IPS DF 6.9 (cell line): Measurements from ENCODE around the gene HOXA9.

Experiments
- DNase-seq: peaks from one replicate; pipeline ENCODE4 v3.0.0-alpha.2; 2013; ENCODE audit warnings: low read depth, low spot score
- H3K27ac ChIP-seq: one replicate; pipeline ENCODE4 v1.5.1; 2013; ENCODE audit warnings: low read length, control low read depth
- H3K27me3 ChIP-seq: 2 replicates; pipeline ENCODE4 v1.6.1; 2013; ENCODE audit warnings: mild to moderate bottlenecking, low read length; ENCODE audit not compliant: control insufficient read depth, insufficient read depth
- H3K36me3 ChIP-seq: 2 replicates; pipeline ENCODE4 v1.6.1; 2013; ENCODE audit warnings: low read length; ENCODE audit not compliant: control insufficient read depth, insufficient read depth
- H3K4me1 ChIP-seq: 2 replicates; pipeline ENCODE4 v1.6.1; 2013; ENCODE audit warnings: low read length; ENCODE audit not compliant: control insufficient read depth, insufficient read depth
- H3K4me3 ChIP-seq: 2 replicates; pipeline ENCODE4 v1.5.1; 2013; ENCODE audit warnings: mild to moderate bottlenecking, low read length
- H3K9me3 ChIP-seq: 2 replicates; pipeline ENCODE4 v1.6.1; 2013; ENCODE audit warnings: low read length, inconsistent platforms; ENCODE audit not compliant: control insufficient read depth, insufficient read depth
- WGBS: extraction: QIAGEN DNeasy Blood & Tissue Kit; methylation state at CpG from one replicate; pipeline ENCODE4 v1.1.7; 2013; ENCODE audit warnings: mixed read lengths, missing lambda C conversion rate; ENCODE audit not compliant: insufficient read length, insufficient coverage; 5-methylcytosine and 5-hydroxymethylcytosine counted together

The HOXA9 gene

DNA sequence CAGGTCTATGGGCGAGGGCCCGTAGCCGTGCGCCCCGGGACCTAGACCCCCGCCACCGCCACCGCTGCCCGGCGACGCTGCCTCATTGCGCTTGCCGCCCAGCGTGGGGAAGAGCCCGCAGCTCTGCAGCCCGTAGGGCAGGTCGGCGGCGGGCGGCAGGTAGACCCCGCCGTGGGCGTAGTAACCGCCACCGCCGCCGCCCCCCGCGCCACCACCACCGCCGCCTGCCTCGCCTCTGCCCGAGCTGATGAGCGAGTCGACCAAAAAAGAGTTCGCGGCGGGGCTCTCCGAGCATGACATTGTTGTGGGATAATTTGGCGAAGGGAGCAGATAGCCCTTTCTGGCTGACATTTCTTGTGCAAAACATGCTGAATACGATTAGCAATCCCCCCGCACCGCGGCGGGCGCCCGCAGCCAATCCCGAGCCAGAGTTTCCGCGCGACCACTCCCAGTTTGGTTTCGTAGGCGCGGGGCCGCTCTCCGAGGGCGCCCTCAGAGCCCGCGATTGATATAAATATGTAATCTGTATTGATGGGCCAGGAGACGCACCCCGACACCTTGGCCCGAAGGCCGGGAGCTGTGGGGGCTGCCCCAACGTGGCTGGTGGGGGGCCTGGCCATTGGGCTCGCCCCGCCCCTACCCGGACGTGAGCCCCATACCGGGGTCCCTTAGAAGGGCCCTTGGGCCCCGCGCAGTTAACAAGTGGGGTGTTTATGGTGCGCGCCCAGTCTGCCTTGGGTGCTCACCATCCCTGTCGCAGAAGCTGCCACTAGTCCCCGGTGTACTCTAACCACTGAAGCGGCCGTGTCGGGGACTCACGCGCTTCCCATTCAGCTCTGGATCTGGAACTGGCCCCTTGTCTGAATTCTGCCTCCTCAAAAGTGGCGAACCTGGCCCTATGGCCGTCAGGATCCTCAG is 8.9 kb upstream of the HOXA9 start, which contains the start of gene HOXA10:
HOXA10 (minus strand) TSS at position 365 of the 918 bp plus-strand sequence; CDS start at position 351, 14 bp downstream.
- no peak within 1 kb of the TSS for H3K27ac ChIP-seq
- H3K4me3 ChIP-seq = no peak within 1 kb of the TSS; the same call in 1 of the 2 replicates
- H3K4me1 ChIP-seq = peaks cover 4% of the 10 kb centered on the region; the same call in 1 of the 2 replicates
- no peak for DNase-seq
- WGBS = no CpG with 5 or more reads among the region's 82 CpGs
- peaks cover 92% of the 10 kb centered on the region for H3K27me3 ChIP-seq
- H3K36me3 ChIP-seq = no peaks in the 10 kb centered on the region
- H3K9me3 ChIP-seq = no peaks in the 10 kb centered on the region

DNA sequence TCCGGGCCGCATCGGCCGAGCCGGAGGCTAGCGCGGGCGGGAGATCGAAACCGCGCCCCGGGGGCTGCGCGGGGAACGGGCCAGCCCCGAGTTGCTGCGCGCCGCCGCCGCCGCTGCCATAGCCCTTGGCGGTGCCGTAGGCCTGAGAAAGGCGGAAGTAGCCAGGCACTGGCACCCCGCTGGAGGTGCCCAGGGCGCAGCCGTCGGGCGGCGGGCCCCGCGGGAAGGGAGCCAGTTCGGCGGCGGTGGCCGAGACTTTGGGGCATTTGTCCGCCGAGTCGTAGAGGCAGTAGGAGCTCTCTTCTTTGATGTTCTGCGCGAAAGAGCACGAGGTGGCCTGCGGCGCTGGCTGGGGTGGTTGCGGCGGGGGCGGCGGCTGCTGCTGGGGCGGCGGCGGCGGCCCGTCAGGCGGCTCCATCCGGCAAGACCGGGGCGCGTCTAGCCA is 8.2 kb upstream of the HOXA9 start:
- Histone ChIP-seq H3K4me3 (no peak overlapping the region; the same call in 1 of the 2 replicates), H3K4me1 (peaks cover 4% of the 10 kb centered on the region; the same call in 1 of the 2 replicates), H3K27ac (no peak overlapping the region), H3K36me3 (no peaks in the 10 kb centered on the region), H3K27me3 (peaks cover 92% of the 10 kb centered on the region), H3K9me3 (no peaks in the 10 kb centered on the region)
- no CpG with 5 or more reads among the region's 59 CpGs for WGBS
- no peak for DNase-seq

DNA sequence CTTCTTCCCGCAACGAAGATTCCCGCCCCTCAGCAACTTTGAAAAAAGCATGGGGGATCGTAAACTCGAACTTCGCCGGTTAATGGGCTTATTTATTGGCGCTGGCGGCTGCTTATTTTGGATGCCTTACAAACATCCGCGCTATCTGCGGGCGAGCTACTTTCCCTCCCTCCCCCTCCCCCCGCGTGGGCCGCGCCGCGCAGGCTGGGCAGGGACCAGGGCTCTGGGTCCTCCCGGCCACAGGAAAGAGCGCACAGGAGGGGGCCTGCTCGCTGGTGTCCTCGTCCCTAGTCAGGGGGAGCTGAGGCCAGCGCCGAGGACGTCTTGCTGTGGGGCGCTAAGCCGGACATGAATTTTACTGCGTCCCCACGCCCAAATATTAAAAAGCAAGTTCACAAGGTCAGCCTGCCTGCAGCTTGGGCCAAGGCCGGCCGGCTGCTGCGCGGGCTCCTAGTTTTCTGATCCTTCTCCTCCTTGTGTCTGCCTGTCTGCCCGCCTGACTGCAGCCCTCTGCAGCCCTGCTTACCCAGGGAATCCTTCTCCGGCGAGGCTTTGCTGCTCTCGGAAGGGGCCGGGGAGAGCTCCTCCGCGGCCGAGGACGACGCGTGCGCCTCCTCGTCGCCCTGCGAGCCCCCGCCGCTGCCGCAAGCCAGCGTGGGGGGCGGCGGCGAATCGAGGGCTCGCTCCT is 7.6 kb upstream of the HOXA9 start:
- no peaks in the 10 kb centered on the region for H3K36me3 ChIP-seq
- WGBS = no CpG with 5 or more reads among the region's 58 CpGs
- peaks cover 4% of the 10 kb centered on the region; the same call in 1 of the 2 replicates for H3K4me1 ChIP-seq
- peaks cover 92% of the 10 kb centered on the region for H3K27me3 ChIP-seq
- no peaks in the 10 kb centered on the region for H3K9me3 ChIP-seq
- DNase-seq = no peak
- no peak overlapping the region for H3K27ac ChIP-seq
- no peak overlapping the region for H3K4me3 ChIP-seq

DNA sequence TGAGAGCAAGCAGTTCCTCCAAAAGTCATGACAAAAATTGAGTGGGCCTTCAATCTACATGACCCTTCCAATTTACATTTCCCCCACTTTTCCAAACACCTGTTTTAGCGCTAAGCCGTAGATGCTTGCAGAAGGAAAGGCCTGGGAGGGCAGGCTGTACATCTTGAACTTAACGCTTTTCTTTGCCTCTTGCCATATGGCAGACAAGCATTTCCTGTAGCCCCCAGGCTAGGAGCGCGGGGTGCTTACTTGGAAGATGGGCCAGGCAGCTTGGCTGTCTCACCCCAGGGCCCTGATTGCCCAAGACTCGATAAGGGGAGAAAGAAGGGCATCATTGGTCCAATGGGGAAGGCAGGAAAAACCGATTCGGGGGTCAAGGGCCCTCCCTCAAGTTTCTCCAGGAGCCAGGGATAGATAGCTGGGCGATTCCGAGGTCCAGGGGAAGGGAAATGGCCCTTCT is 7.0 kb upstream of the HOXA9 start:
- DNase-seq = no peak
- Histone ChIP-seq H3K27ac (no peak overlapping the region), H3K4me3 (no peak overlapping the region), H3K9me3 (no peaks in the 10 kb centered on the region), H3K36me3 (no peaks in the 10 kb centered on the region), H3K27me3 (peaks cover 92% of the 10 kb centered on the region), H3K4me1 (peaks cover 4% of the 10 kb centered on the region; the same call in 1 of the 2 replicates)
- no CpG with 5 or more reads among the region's 10 CpGs for WGBS

DNA sequence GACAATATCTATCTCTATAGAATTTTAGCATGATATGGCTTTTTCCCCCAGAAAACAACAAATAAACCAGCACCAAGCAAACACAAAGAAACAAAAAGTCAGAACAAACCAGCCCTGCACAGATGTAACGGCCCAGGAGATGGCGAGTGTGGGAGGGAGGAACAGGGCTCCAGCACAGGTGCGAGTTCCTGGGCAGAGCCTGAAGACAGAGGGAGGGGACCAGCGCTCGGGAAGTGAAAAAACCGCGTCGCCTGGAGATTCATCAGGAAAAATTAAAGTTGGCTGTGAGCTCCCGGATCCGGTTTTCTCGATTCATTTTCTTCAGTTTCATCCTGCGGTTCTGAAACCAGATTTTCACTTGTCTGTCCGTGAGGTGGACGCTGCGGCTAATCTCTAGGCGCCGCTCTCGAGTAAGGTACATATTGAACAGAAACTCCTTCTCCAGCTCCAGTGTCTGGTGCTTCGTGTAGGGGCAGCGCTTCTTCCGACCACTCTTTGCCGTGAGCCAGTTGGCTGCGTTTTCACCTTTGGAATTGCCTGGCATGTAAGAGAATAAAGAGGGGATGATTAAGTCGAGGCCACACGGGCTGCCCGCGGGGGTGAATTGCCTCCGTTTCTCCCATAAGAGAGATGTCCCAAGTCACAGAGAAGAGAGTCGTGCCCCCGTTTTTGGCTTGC is 6.4 kb upstream of the HOXA9 start:
- WGBS = no CpG with 5 or more reads among the region's 30 CpGs
- no peak for DNase-seq
- no peaks in the 10 kb centered on the region for H3K36me3 ChIP-seq
- H3K9me3 ChIP-seq = no peaks in the 10 kb centered on the region
- H3K27ac ChIP-seq = no peak overlapping the region
- peaks cover 4% of the 10 kb centered on the region; the same call in 1 of the 2 replicates for H3K4me1 ChIP-seq
- H3K27me3 ChIP-seq = peaks cover 92% of the 10 kb centered on the region
- H3K4me3 ChIP-seq = no peak overlapping the region

DNA sequence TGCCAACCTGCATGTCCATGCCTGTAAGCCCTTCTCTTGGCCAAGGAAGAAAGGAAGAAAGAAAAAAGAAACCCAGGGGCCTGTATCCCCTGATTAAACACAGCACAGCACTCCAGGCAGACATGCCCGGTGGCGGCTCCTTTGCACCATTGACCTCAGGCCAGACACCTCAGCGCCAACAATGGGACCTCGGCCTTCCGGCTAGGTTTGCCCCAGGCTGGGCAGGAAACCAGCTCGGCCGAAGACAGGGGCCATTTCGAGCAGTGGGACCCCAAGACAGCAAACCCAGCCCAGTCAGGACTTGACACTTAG is 5.9 kb upstream of the HOXA9 start:
- WGBS = no CpG with 5 or more reads among the region's 8 CpGs
- H3K27ac ChIP-seq = no peak overlapping the region
- DNase-seq = no peak
- H3K36me3 ChIP-seq = no peaks in the 10 kb centered on the region
- peaks cover 4% of the 10 kb centered on the region; the same call in 1 of the 2 replicates for H3K4me1 ChIP-seq
- no peaks in the 10 kb centered on the region for H3K9me3 ChIP-seq
- H3K27me3 ChIP-seq = peaks cover 92% of the 10 kb centered on the region
- H3K4me3 ChIP-seq = no peak overlapping the region

DNA sequence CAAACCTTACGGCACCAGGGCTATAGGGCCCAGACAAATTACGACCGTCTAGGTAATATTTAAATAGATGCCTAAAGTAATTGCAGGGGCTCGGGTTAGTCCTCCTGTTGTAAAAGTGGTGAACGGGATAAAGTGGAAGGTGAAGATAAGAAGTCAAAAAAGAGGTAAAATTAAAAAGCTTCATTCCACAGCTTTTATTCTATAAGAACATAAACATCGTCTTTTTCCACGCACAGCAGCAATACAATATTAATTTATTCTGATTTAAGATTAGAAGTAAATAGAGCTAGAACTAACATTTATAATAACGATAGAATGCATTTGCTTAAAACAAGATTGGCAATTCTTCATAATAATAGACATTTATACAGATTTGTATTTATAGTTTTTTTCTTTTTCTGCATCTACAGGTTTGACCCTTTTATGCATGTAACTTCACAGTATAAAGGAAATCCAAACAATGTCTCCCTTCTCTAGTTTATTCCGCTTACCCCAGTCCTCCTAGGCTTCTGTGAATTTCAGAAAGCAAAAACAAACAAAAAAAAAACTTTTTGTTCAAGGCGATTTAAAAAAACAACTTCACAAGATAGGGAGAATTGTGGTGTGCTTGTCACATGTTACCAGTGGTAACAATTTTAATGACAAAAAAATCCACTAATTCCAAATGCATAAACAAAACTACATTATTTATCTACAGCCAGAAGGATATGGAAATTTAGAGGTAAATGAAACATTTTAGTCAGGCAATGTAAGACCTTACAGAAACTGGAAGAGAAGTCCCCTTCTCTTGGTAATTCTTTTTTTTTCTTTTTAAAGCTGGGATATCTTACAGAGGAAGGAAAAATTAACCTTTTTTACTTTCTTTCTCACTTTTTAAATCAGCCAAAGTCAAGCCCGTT is 5.3 kb upstream of the HOXA9 start:
- DNase-seq = no peak
- Histone ChIP-seq H3K27me3 (peaks cover 92% of the 10 kb centered on the region), H3K27ac (no peak overlapping the region), H3K9me3 (no peaks in the 10 kb centered on the region), H3K4me1 (peaks cover 4% of the 10 kb centered on the region; the same call in 1 of the 2 replicates), H3K36me3 (no peaks in the 10 kb centered on the region), H3K4me3 (no peak overlapping the region)
- no CpG with 5 or more reads among the region's 11 CpGs for WGBS

DNA sequence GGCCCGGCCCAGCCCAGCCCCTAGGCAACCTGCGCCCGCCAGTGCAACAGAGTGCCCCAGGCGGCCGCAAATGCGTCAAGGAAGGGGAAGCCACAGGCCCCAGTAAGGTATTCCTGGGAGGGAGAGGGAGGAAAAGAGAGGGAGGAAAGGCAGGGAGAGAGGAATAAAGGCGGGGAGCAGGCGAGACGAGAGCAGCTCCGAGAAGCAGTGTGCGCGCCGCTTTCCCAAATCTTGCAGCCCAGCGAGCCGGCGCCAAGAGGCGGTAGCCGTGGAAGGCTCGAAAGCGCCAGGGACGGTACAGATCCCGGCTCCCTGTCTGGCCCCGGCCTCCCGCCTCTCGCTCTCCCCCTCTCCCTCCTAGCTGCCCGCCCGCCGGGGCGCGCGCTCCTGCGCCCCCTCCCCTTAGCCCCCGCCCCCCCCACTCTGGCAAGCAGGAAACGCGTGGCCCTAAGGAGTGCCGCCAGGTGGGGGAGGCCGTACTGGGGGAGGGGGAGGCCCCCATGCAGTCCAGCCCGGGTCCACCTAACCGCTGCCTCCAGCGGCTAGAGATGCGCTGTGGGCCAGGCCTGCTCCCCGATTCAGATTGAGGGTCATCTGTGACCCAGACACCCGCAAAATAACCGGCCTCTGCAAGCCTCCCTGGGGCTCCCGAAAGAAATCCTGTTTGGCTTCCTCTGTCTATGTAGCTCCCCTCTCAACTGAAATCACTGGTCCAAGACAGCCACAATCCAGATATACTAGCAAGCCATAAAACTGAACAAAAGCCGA is 4.5 kb upstream of the HOXA9 start:
- no peaks in the 10 kb centered on the region for H3K9me3 ChIP-seq
- H3K4me3 ChIP-seq = no peak overlapping the region
- H3K36me3 ChIP-seq = no peaks in the 10 kb centered on the region; the same call in 1 of the 2 replicates
- peaks cover 4% of the 10 kb centered on the region; the same call in 1 of the 2 replicates for H3K4me1 ChIP-seq
- no peak overlapping the region for H3K27ac ChIP-seq
- no CpG with 5 or more reads among the region's 46 CpGs for WGBS
- H3K27me3 ChIP-seq = peaks cover 92% of the 10 kb centered on the region
- no peak for DNase-seq
